GM20000 (cell line): ENCODE results near the gene CAPN15.

Experiments
- DNase-seq: peaks from one replicate; pipeline ENCODE4 v3.0.0; 2012; ENCODE audit warnings: low spot score
- TF ChIP-seq, protein P1 (sequence below): IDR thresholded peaks from 2 replicates; pipeline ENCODE4 v1.5.1; 2012; ENCODE audit warnings: mild to moderate bottlenecking, control low read depth; ENCODE audit errors: extremely low read depth, missing control alignments

Gene CAPN15

DNA sequence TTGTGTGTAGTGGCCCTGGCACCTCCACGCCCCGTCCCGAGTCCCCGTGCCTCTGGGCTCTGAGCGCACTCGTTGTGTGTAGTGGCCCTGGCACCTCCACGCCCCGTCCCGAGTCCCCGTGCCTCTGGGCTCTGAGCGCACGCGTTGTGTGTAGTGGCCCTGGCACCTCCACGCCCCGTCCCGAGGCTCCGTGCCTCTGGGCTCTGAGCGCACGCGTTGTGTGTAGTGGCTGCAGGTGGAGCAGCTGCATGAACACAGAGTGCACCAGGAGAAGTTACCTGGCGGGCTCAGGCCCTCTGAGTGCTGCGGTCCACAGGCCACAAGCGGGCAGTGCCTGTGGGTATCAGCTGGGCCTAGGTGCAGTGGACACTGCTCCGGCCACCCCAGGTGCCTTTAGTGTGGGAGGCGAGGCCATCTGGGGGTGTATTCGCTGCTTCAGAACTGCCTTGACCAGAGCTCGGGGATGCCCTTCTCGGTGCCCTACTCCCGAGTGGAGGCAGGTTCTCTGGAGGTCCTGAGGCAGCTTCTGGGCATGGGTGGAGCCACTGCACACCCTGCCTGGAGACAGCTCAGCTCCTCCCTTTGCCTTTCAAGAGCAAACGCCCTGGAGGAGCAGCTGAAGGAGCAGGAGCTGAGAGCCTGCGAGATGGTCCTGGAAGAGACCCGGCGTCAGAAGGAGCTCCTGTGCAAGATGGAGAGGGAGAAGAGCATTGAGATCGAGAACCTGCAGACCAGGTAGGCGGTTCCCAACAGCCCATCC lies 17.3 kb upstream of the CAPN15 start:
- DNase-seq, result no peak
- TF ChIP-seq, protein P1, sequence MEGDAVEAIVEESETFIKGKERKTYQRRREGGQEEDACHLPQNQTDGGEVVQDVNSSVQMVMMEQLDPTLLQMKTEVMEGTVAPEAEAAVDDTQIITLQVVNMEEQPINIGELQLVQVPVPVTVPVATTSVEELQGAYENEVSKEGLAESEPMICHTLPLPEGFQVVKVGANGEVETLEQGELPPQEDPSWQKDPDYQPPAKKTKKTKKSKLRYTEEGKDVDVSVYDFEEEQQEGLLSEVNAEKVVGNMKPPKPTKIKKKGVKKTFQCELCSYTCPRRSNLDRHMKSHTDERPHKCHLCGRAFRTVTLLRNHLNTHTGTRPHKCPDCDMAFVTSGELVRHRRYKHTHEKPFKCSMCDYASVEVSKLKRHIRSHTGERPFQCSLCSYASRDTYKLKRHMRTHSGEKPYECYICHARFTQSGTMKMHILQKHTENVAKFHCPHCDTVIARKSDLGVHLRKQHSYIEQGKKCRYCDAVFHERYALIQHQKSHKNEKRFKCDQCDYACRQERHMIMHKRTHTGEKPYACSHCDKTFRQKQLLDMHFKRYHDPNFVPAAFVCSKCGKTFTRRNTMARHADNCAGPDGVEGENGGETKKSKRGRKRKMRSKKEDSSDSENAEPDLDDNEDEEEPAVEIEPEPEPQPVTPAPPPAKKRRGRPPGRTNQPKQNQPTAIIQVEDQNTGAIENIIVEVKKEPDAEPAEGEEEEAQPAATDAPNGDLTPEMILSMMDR, result no peak

DNA sequence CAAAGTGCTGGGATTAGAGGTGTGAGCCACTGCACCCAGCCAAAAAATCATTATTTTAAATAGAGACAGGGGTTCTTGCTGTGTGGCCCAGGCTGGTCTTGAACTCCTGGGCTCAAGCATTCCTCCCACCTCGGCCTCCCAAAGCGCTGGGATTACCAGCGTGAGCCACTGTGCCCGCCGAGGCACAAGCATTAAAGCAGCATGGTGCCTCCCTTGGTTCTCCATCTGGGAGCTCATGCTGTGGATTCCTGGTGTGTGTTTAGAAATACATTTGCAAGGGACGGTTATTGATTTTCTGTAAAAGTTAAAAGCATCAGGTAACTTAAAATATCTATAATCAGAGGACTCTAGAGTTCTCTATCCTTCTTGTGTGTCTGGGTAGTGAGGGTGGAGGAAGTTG lies 14.7 kb upstream of the CAPN15 start:
- DNase-seq, result no peak
- TF ChIP-seq, protein P1, result no peak

DNA sequence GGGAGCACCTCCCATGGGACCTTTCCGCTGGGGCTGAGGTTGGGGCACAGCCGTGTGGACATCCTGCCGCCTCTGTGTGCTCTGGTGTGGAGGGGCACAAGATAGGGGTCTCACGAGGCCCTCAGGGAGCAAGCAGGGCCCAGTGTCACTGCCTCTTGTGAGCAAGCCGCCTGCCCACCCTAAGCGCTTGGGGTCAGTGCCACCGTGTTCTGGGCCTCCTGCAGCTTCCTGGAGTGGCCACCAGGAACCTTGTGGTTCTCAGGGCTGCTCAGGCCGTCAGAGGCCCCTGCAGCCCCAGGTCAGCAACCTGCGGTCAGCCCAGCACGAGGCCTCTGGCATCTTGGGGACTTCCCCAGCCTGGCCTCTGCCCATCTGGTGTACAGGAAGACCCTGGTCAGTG lies 13.6 kb upstream of the CAPN15 start:
- TF ChIP-seq, protein P1, result no peak

DNA sequence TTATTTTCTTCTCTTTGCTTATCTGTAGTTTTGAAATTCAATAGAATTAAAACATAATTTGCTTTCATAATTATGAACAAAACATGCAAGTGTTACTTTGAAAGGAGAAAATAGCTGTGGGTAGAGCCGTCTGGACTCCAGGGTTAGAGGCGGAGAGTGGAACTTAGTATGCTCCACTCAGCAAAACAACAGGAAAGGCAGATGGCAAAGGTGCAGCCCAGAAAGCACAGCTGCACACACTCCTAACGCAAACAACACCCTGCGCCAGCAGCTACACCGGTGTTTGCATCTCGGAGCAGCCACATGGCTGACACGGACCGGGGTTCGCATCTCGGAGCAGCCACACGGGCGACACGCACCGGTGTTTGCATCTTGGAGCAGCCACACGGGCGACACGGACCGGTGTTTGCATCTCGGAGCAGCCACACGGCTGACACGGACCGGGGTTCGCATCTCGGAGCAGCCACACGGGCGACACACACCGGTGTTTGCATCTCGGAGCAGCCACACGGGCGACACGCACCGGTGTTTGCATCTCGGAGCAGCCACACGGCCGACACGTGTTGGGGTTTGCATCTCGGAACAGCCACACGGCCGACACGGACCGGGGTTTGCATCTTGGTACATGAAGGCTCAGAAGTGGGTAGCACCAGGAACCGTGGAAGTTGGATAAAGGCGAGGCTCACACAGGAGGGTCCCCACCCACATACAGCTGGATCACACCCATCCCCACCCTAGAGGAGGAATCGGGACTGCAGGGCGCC lies 12.2 kb upstream of the CAPN15 start:
- TF ChIP-seq, protein P1, result no peak
- no peak for DNase-seq

More for the DNA sequence above, 13.6 kb upstream of the CAPN15 start:
- DNase-seq, result no peak

DNA sequence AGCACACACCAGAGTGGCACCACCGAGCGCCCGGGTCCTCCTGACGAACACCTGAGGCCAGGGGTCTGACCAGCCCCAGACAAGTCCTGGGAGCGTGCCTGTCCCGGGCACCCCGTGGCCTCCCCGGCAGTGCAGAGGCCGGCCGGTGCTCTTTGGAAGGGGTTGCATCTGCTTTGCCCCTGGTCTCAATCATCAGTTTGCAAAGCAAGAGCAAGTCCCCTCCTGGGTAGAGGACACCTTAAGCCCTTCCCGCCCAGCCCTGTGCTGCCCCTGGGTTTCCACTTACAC lies 11.6 kb upstream of the CAPN15 start:
- TF ChIP-seq, protein P1, result no peak
- no peak for DNase-seq

DNA sequence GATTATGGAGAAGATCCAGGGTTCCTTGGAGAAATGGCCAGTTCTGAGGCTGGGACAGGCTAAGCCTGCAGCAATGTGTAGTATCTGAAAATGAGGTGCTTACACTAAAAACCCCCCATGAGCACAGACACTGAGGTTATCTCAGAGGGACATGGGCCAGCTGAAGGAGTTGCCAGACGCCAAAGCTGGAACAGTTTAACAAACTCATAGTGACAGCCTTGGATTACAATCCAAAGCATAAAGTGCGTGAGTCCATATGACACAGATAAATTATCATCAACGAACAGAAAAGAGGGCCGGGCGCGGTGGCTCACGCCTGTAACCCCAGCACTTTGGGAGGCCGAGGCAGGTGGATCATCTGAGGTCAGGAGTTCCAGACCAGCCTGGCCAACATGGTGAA lies 11.2 kb upstream of the CAPN15 start:
- TF ChIP-seq, protein P1, result no peak
- DNase-seq, result no peak

DNA sequence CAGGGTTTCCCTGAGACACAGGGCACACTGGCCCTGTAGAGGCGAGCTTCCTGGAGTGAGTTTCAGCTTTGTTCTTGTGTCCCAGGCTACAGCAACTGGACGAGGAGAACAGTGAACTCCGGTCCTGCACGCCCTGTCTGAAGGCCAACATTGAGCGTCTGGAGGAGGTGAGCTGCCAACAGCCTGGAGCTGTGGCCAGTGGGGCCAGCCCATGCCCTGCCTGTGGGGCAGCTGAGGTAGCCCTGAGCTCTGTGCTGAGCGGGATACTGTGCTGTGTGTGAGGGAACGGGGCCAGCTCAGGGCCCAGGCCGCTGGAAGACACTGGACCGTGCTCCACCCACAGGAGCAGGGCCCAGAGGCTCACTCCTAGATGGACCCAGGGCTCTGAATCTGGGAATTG lies 8.7 kb upstream of the CAPN15 start:
- TF ChIP-seq, protein P1, result no peak
- no peak for DNase-seq
